Ishikawa (cell line): ENCODE measurements around the gene DAB1.

ENCODE experiments used
- CEBPB ChIP-seq: IDR thresholded peaks from 2 replicates; pipeline ENCODE4 v1.6.1; 2012
- CREB1 ChIP-seq: IDR thresholded peaks from 2 replicates; pipeline ENCODE4 v1.6.1; 2012; ENCODE audit warnings: low read depth
- EGR1 ChIP-seq: IDR thresholded peaks from 2 replicates; pipeline ENCODE4 v1.6.1; 2012
- EP300 ChIP-seq: IDR thresholded peaks from 2 replicates; pipeline ENCODE4 v1.6.1; 2012; ENCODE audit warnings: borderline replicate concordance
- FOXM1 ChIP-seq: IDR thresholded peaks from 2 replicates; pipeline ENCODE4 v1.6.1; 2012; ENCODE audit warnings: low read depth, borderline replicate concordance
- NFIC ChIP-seq: IDR thresholded peaks from 2 replicates; pipeline ENCODE4 v1.6.1; 2012
- RAD21 ChIP-seq: IDR thresholded peaks from 2 replicates; pipeline ENCODE4 v1.6.1; 2012; ENCODE audit warnings: low read depth
- REST ChIP-seq: IDR thresholded peaks from 2 replicates; pipeline ENCODE4 v1.6.1; 2012; ENCODE audit warnings: low read depth, mild to moderate bottlenecking
- TAF1 ChIP-seq: IDR thresholded peaks from 2 replicates; pipeline ENCODE4 v1.6.1; 2012; ENCODE audit warnings: low read depth, mild to moderate bottlenecking
- TCF12 ChIP-seq: IDR thresholded peaks from 2 replicates; pipeline ENCODE4 v1.6.1; 2012; ENCODE audit warnings: low read depth
- TEAD4 ChIP-seq: IDR thresholded peaks from 2 replicates; pipeline ENCODE4 v1.6.1; 2012
- USF1 ChIP-seq: IDR thresholded peaks from 2 replicates; pipeline ENCODE4 v1.6.1; 2012
- YY1 ChIP-seq: IDR thresholded peaks from 2 replicates; pipeline ENCODE4 v1.6.1; 2012; ENCODE audit warnings: low read depth
- ZBTB7A ChIP-seq: IDR thresholded peaks from 2 replicates; pipeline ENCODE4 v1.6.1; 2012; ENCODE audit warnings: low read depth
- TF ChIP-seq, protein P1 (sequence below): IDR thresholded peaks from 2 replicates; pipeline ENCODE4 v1.6.1; 2012

Gene DAB1

DNA sequence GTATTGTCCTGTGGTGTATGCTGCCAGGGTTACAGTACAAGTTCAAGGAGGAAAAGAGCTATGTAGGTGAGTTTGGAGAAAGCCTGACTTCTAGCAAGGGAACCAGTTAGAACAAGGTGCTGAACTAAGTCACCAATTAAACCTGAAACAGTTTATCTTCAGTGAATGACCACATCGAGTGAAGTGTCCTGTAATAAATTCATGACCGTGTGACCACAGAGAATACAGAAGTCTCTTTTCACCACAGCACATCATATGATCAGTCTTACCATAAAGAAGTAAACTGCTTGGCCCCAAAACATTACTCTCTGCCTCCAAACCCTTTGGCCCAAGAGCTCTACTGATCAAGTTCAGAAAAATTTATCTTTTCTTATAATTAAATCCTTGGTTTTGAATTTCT lies 141.4 kb downstream of the DAB1 start:
- no peak for TF ChIP-seq CEBPB
- no peak for TF ChIP-seq YY1

GRCh38 chr1:57281324-57281723 lies 142.5 kb downstream of the DAB1 start:
- TF ChIP-seq, protein P1, sequence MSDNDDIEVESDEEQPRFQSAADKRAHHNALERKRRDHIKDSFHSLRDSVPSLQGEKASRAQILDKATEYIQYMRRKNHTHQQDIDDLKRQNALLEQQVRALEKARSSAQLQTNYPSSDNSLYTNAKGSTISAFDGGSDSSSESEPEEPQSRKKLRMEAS: no peak

- TF ChIP-seq EP300 (no peak), USF1 (no peak), NFIC (no peak), TCF12 (no peak), CEBPB (no peak), ZBTB7A (no peak), YY1 (no peak), RAD21 (no peak), CREB1 (no peak), EGR1 (no peak), TAF1 (no peak), TEAD4 (no peak), FOXM1 (no peak), REST (no peak)
- TF ChIP-seq, protein P1: no peak
These were observed 143.8 kb downstream of the DAB1 start for GRCh38 chr1:57279909-57280666.

GRCh38 chr1:57278558-57278957 lies 145.3 kb downstream of the DAB1 start:
- no peak for TF ChIP-seq USF1
- TF ChIP-seq CREB1: no peak
- TF ChIP-seq RAD21: no peak
- TF ChIP-seq YY1: no peak
- TF ChIP-seq NFIC: no peak
- no peak for TF ChIP-seq EGR1
- no peak for TF ChIP-seq TEAD4
- TF ChIP-seq CEBPB: no peak
- TF ChIP-seq TCF12: no peak
- TF ChIP-seq EP300: no peak
- TF ChIP-seq ZBTB7A: no peak
- no peak for TF ChIP-seq REST
- TF ChIP-seq FOXM1: no peak
- TF ChIP-seq TAF1: no peak
- TF ChIP-seq, protein P1: no peak

DNA sequence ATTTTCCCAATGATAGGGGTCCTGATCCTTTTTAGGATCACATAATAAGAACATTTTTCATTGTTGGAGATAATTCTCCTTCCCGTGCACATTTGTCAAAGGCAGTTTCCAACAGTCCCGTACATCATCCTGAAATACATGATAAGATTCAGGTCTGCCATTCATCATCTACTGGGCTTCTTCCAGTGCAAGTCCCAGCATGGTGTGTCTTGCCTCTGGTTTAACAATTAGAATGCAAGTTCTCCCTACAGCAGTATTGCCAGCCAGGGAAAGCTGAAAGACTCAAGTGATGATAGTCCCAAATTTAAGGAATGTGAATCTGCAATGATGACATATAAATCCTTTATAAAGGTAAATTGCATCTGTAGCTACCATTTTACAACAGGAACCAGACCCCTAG lies 146.2 kb downstream of the DAB1 start:
- TF ChIP-seq CREB1: no peak
- TF ChIP-seq YY1: no peak
- TF ChIP-seq TEAD4: no peak
- no peak for TF ChIP-seq RAD21

DNA sequence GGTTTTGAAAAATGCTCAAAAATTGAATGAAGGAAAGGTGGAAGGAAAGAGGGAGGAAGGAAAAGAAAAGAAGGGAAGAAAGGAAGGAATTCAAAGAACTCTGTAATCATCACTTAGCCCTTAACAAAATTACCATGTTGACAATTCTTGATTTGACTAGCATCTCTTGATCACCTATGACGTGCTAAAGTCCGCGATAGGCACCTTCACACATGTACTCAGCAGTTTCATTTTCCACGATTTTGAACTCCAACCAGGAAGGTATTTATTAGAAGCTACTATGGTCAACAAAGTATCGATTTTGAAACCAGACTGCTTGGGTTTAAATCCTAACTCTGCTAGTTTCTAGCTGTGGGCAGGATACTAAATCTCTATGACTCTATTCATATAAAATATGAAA lies 146.9 kb downstream of the DAB1 start:
- TF ChIP-seq, protein P1: no peak
- no peak for TF ChIP-seq TCF12

- no peak for TF ChIP-seq NFIC
- TF ChIP-seq TEAD4: no peak
These were observed 151.3 kb downstream of the DAB1 start for GRCh38 chr1:57272601-57273000.
